ENCODE results near the gene RALBP1. TPM values are rescaled to one million over a fixed set of nuclear protein-coding genes. Genes with fewer than 3 reads are reported as not detected.

The RALBP1 gene
- total and polyA plus RNA-seq, 9 of the 15 experiments (the other 6 are each of a cell fraction or from before 2014, with no cell fraction given): 10.9 to 70.0 (median 61.3) TPM

GRCh38 chr18:9474108-9474982 lies 968 bp upstream of the RALBP1 start (continued):
- no peak for TF ChIP-seq KDM1A (IDR thresholded peaks at IDR 0.05)
- no peak for TF ChIP-seq ZNF76 (CRISPR knock-in tag; IDR thresholded peaks at IDR 0.05; ENCODE audit: borderline replicate concordance)
- TF ChIP-seq PHB (CRISPR knock-in tag; IDR thresholded peaks at IDR 0.05): no peak
- TF ChIP-seq, protein P1, sequence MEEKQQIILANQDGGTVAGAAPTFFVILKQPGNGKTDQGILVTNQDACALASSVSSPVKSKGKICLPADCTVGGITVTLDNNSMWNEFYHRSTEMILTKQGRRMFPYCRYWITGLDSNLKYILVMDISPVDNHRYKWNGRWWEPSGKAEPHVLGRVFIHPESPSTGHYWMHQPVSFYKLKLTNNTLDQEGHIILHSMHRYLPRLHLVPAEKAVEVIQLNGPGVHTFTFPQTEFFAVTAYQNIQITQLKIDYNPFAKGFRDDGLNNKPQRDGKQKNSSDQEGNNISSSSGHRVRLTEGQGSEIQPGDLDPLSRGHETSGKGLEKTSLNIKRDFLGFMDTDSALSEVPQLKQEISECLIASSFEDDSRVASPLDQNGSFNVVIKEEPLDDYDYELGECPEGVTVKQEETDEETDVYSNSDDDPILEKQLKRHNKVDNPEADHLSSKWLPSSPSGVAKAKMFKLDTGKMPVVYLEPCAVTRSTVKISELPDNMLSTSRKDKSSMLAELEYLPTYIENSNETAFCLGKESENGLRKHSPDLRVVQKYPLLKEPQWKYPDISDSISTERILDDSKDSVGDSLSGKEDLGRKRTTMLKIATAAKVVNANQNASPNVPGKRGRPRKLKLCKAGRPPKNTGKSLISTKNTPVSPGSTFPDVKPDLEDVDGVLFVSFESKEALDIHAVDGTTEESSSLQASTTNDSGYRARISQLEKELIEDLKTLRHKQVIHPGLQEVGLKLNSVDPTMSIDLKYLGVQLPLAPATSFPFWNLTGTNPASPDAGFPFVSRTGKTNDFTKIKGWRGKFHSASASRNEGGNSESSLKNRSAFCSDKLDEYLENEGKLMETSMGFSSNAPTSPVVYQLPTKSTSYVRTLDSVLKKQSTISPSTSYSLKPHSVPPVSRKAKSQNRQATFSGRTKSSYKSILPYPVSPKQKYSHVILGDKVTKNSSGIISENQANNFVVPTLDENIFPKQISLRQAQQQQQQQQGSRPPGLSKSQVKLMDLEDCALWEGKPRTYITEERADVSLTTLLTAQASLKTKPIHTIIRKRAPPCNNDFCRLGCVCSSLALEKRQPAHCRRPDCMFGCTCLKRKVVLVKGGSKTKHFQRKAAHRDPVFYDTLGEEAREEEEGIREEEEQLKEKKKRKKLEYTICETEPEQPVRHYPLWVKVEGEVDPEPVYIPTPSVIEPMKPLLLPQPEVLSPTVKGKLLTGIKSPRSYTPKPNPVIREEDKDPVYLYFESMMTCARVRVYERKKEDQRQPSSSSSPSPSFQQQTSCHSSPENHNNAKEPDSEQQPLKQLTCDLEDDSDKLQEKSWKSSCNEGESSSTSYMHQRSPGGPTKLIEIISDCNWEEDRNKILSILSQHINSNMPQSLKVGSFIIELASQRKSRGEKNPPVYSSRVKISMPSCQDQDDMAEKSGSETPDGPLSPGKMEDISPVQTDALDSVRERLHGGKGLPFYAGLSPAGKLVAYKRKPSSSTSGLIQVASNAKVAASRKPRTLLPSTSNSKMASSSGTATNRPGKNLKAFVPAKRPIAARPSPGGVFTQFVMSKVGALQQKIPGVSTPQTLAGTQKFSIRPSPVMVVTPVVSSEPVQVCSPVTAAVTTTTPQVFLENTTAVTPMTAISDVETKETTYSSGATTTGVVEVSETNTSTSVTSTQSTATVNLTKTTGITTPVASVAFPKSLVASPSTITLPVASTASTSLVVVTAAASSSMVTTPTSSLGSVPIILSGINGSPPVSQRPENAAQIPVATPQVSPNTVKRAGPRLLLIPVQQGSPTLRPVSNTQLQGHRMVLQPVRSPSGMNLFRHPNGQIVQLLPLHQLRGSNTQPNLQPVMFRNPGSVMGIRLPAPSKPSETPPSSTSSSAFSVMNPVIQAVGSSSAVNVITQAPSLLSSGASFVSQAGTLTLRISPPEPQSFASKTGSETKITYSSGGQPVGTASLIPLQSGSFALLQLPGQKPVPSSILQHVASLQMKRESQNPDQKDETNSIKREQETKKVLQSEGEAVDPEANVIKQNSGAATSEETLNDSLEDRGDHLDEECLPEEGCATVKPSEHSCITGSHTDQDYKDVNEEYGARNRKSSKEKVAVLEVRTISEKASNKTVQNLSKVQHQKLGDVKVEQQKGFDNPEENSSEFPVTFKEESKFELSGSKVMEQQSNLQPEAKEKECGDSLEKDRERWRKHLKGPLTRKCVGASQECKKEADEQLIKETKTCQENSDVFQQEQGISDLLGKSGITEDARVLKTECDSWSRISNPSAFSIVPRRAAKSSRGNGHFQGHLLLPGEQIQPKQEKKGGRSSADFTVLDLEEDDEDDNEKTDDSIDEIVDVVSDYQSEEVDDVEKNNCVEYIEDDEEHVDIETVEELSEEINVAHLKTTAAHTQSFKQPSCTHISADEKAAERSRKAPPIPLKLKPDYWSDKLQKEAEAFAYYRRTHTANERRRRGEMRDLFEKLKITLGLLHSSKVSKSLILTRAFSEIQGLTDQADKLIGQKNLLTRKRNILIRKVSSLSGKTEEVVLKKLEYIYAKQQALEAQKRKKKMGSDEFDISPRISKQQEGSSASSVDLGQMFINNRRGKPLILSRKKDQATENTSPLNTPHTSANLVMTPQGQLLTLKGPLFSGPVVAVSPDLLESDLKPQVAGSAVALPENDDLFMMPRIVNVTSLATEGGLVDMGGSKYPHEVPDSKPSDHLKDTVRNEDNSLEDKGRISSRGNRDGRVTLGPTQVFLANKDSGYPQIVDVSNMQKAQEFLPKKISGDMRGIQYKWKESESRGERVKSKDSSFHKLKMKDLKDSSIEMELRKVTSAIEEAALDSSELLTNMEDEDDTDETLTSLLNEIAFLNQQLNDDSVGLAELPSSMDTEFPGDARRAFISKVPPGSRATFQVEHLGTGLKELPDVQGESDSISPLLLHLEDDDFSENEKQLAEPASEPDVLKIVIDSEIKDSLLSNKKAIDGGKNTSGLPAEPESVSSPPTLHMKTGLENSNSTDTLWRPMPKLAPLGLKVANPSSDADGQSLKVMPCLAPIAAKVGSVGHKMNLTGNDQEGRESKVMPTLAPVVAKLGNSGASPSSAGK (IDR thresholded peaks at IDR 0.05): peak; percentile 51; the same call in 1 of the 2 replicates
- TF ChIP-seq ZBED1 (IDR thresholded peaks at IDR 0.05): 0 out of 2 replicates have a peak, but pooled peaks have one; percentile 54
- TF ChIP-seq KAT7 (CRISPR knock-in tag; IDR thresholded peaks at IDR 0.05; ENCODE audit: borderline replicate concordance): no peak
- 0 out of 2 replicates have a peak, but pooled peaks have one; percentile 78 for TF ChIP-seq ZFPM2 (CRISPR knock-in tag; IDR thresholded peaks at IDR 0.05)
- TF ChIP-seq FOS (IDR thresholded peaks at IDR 0.05; ENCODE audit: extremely low read depth, insufficient read length): no peak
- TF ChIP-seq, protein P2, sequence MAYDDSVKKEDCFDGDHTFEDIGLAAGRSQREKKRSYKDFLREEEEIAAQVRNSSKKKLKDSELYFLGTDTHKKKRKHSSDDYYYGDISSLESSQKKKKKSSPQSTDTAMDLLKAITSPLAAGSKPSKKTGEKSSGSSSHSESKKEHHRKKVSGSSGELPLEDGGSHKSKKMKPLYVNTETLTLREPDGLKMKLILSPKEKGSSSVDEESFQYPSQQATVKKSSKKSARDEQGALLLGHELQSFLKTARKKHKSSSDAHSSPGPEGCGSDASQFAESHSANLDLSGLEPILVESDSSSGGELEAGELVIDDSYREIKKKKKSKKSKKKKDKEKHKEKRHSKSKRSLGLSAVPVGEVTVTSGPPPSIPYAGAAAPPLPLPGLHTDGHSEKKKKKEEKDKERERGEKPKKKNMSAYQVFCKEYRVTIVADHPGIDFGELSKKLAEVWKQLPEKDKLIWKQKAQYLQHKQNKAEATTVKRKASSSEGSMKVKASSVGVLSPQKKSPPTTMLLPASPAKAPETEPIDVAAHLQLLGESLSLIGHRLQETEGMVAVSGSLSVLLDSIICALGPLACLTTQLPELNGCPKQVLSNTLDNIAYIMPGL (CRISPR knock-in tag; IDR thresholded peaks at IDR 0.05): no peak
- TF ChIP-seq MCM3 (IDR thresholded peaks at IDR 0.05): no peak
- no peak for TF ChIP-seq USF2 (CRISPR knock-in tag; IDR thresholded peaks at IDR 0.05)
- no peak for TF ChIP-seq KDM2B (CRISPR knock-in tag; IDR thresholded peaks at IDR 0.05)
- TF ChIP-seq ZNF316 (IDR thresholded peaks at IDR 0.05): 0 out of 2 replicates have a peak, but pooled peaks have one; percentile 5
- TF ChIP-seq CEBPG (CRISPR knock-in tag; IDR thresholded peaks at IDR 0.05): no peak; the same call in 1 of the 2 replicates
- no peak for TF ChIP-seq CEBPG (tag; conservative IDR thresholded peaks at IDR 0.05 in 1 of 2, IDR thresholded peaks at IDR 0.05 in 1 of 2)

All from K562 (cell line).